Fibroblast of pulmonary artery (primary cell): ENCODE results near the gene CR1.
"Not testable (repeated sequence)": the region's sequence is repeated elsewhere in the genome, so short reads cannot be mapped to it uniquely, and the experiment has no call there.

ENCODE experiments used
- DNase-seq: peaks from one replicate; pipeline ENCODE4 v3.0.0-alpha.2; 2010; ENCODE audit warnings: low read depth
- H3K4me3 ChIP-seq: replicated peaks from 2 replicates; pipeline ENCODE4 v1.5.1; 2011; ENCODE audit warnings: low read depth, mild to moderate bottlenecking, control low read depth, low read length, moderate library complexity
- TF ChIP-seq, protein P1 (sequence below): IDR thresholded peaks from 2 replicates; pipeline ENCODE4 v1.5.1; 2011; ENCODE audit warnings: mild to moderate bottlenecking, control low read depth, low read length, inconsistent platforms; ENCODE audit errors: missing control alignments

The CR1 gene

GRCh38 chr1:207578796-207579435, 83.0 kb downstream of the CR1 start:
- no peak for DNase-seq
- no peak overlapping the region for H3K4me3 ChIP-seq
- TF ChIP-seq, protein P1, sequence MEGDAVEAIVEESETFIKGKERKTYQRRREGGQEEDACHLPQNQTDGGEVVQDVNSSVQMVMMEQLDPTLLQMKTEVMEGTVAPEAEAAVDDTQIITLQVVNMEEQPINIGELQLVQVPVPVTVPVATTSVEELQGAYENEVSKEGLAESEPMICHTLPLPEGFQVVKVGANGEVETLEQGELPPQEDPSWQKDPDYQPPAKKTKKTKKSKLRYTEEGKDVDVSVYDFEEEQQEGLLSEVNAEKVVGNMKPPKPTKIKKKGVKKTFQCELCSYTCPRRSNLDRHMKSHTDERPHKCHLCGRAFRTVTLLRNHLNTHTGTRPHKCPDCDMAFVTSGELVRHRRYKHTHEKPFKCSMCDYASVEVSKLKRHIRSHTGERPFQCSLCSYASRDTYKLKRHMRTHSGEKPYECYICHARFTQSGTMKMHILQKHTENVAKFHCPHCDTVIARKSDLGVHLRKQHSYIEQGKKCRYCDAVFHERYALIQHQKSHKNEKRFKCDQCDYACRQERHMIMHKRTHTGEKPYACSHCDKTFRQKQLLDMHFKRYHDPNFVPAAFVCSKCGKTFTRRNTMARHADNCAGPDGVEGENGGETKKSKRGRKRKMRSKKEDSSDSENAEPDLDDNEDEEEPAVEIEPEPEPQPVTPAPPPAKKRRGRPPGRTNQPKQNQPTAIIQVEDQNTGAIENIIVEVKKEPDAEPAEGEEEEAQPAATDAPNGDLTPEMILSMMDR: no peak

- TF ChIP-seq, protein P1: peak; percentile 63
- no peak overlapping the region for H3K4me3 ChIP-seq
- DNase-seq: peak; percentile 68
Observed at GRCh38 chr1:207579436-207579799, 83.5 kb downstream of the CR1 start.

DNA sequence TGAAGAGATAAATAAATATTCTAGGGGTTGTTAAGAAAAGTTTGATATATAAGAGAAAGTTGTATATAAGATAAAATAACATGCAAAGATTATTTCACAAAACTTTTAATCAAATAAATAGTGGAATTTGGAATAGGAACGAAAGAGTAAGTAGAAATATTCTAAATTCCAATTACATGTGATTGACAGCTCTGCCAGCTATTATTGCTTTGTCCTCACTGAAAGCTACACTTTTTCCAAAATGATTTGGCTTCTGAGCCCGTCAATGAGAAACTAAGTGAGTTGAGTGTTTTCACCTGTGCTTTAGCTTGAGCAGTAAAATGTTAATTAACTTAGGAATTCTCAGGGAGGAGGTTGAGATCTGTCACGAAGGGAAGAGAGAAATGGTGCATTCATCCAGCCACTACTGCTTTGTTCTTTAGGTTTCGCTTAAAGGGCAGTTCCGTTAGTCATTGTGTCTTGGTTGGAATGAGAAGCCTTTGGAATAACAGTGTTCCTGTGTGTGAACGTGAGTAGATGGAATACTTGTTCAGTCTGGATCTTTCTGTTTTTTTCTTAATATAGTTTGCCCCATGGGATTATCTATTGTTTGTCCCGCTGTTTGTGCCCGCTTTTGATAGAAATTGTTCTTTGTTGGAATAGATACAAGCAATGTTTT, 85.7 kb downstream of the CR1 start:
- TF ChIP-seq, protein P1: no peak
- no peak overlapping the region for H3K4me3 ChIP-seq
- no peak for DNase-seq

DNA sequence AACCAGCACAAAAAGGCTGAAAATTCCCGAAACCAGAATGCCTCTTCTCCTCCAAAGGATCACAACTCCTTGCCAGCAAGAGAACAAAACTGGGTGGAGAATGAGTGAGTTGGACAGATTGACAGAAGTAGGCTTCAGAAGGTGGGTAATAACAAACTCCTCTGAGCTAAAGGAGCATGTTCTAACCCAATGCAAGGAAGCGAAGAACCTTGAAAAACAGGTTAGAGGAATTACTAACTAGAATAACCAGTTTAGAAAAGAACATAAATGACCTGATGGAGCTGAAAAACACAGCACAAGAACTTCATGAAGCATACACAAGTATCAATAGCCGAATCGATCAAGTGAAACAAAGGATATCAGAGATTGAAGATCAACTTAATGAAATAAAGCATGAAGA, 93.5 kb downstream of the CR1 start:
- not testable (repeated sequence) for H3K4me3 ChIP-seq, DNase-seq

DNA sequence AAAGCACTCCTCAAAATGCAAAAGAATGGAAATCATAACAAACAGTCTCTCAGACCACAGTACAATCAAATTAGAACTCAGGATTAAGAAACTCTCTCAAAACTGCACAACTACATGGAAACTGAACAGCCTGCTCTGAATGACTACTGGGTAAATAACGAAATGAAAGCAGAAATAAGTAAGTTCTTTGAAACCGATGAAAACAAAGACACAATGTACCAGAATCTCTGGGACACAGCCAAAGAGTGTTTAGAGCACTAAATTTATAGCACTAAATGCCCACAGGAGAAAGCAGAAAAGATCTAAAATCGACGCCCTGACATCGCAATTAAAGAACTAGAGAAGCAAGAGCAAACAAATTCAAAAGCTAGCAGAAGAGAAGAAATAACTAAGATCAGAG, 95.2 kb downstream of the CR1 start:
- not testable (repeated sequence) for H3K4me3 ChIP-seq, DNase-seq

GRCh38 chr1:207594095-207594494, 98.1 kb downstream of the CR1 start:
- not testable (repeated sequence) for DNase-seq, H3K4me3 ChIP-seq

DNA sequence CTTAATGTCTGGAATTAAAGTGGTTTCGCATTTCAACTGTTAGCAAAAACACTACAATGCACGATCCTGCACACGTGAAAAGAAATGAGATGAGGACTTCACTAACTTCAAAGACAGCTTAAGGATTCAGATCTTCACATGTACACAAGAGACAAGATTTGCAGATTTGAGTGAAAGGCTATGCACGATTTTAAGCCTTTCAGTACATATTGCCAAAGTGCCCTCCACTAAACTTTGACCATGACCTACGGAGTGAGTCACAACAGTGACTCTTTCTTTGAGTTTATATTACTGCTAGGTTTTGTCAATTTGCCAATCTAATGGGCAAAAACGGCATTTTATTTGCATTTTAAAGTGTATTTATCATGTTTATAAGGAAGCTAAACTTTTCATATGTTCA, 107.8 kb downstream of the CR1 start:
- TF ChIP-seq, protein P1: no peak
- H3K4me3 ChIP-seq: no peak overlapping the region
- no peak for DNase-seq

DNA sequence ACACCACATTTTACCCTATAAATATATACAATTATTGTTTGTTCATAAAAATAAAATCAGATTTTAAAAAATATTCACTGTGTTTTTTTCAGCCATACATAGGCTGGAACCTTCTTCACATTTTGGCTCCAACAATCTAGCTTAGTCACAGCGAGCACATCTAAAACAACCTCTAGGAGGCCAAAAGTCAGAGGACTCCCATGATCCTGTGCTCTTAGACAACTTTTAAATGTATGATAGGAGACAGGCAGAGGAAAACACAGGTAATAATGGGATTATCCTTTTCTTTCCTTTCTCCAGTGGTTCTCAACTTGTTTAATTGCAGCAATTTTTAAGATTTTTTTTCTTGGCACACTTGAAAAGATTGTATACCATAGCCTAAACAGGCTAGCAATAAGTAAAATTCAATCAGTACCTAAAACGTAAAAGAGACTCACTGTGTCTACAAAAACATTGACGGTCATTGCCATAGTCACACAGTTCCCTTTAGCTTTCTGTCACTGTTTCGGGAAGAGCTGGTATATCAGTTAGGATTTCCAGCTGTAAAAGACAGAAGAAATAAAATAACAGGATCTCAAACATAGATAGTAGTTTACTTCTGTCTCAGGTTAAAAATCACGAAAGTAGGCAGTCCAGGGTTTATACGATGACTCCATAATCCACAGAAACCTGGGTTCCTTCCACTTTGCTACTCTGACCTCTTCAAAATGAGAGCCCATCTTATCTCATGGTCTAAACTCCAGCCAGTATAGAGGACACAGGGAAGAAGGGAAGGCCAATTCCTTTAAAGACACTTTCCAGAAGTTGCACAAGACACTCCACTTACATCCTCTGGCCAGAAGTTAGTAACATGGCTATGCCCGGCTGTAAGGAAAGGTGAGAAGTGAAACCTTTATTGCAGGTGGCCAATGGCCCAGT, 109.7 kb downstream of the CR1 start:
- no peak for DNase-seq
- TF ChIP-seq, protein P1: no peak
- no peak overlapping the region for H3K4me3 ChIP-seq
